Tibial artery (tissue), 4 donors: ENCODE results near the gene TSHZ1.

Experiments used
- DNase-seq, 2 donors: peaks; one replicate each; pipeline ENCODE4 v3.0.0-alpha.2; 2019
- H3K27ac ChIP-seq, 2 donors: fragments of 200-600 bp; sonication (generic) in 1 of 2; 1 replicate in 1 of 2; 2 replicates in 1 of 2; pipeline ENCODE4 v1.5.1; 2018 to 2019; ENCODE audit warnings: mild to moderate bottlenecking in 1 of 2
- H3K27me3 ChIP-seq, 2 donors: fragments of 200-600 bp; sonication (generic) in 1 of 2; one replicate each; pipeline versions ENCODE4 v1.5.1 to v1.6.0; 2016 to 2019
- H3K36me3 ChIP-seq, 3 donors: fragments of 200-600 bp; sonication (generic) in 2 of 3; one replicate each; pipeline ENCODE4 v1.5.1; 2016 to 2019; ENCODE audit warnings: mild to moderate bottlenecking in 2 of 3
- H3K4me1 ChIP-seq, 4 donors: fragments of 200-600 bp; sonication (generic) in 2 of 4; 1 replicate in 3 of 4; 2 replicates in 1 of 4; pipeline ENCODE4 v1.5.1; 2016 to 2019
- H3K4me3 ChIP-seq, 2 donors: fragments of 200-600 bp; sonication (generic) in 1 of 2; 1 replicate in 1 of 2; 2 replicates in 1 of 2; pipeline ENCODE4 v1.5.1; 2018 to 2019; ENCODE audit warnings: mild to moderate bottlenecking in 2 of 2
- H3K9me3 ChIP-seq, 3 donors: fragments of 200-600 bp; sonication (generic) in 1 of 3; one replicate each; pipeline ENCODE4 v1.5.1; 2016 to 2019
- CTCF ChIP-seq, 2 experiments: fragments of 200-600 bp in 1 of 2; fragments of 450-650 bp in 1 of 2; IDR thresholded peaks; one replicate each; pipeline ENCODE4 v1.5.1; 2017 to 2019; ENCODE audit warnings: antibody characterized with exemption in 2 of 2, mild to moderate bottlenecking in 1 of 2, moderate library complexity in 1 of 2
- intact Hi-C: fragments of 100-400 bp; cut with DNase I; formaldehyde crosslinking; loops from one replicate; pipeline ENCODE4 v1.15.0; 2023; ENCODE audit warnings: low total_unique reads

Gene TSHZ1

GRCh38 chr18:75337348-75337747 lies 126.8 kb downstream of the TSHZ1 start:
- H3K27me3 ChIP-seq: no peaks in the 10 kb centered on the region
- no peak overlapping the region for H3K4me3 ChIP-seq
- H3K9me3 ChIP-seq: no peaks in the 10 kb centered on the region
- no peak overlapping the region for H3K27ac ChIP-seq
- H3K4me1 ChIP-seq: no peaks in the 10 kb centered on the region
- no peaks in the 10 kb centered on the region for H3K36me3 ChIP-seq
- no peak for TF ChIP-seq CTCF (IDR thresholded peaks at IDR 0.05)
- intact Hi-C loops: no loop called here
- DNase-seq: no peak

GRCh38 chr18:75338631-75339030 lies 128.0 kb downstream of the TSHZ1 start:
- TF ChIP-seq CTCF (IDR thresholded peaks at IDR 0.05): no peak
- Histone ChIP-seq H3K27ac (no peak overlapping the region), H3K27me3 (no peaks in the 10 kb centered on the region), H3K4me1 (no peaks in the 10 kb centered on the region), H3K4me3 (no peak overlapping the region), H3K9me3 (no peaks in the 10 kb centered on the region), H3K36me3 (no peaks in the 10 kb centered on the region)
- no peak for DNase-seq
- intact Hi-C loops: no loop called here
